ENCODE data around the gene KRT9. TPM values are rescaled to one million over a fixed set of nuclear protein-coding genes. Genes with fewer than 3 reads are reported as not detected.
A peak's percentile ranks its signal among the peaks of the same experiment; 100 is the strongest.

Gene KRT9
- total RNA-seq, 1 experiment from 2014 or later = not detected

- H3K4me3 ChIP-seq (ENCODE audit: insufficient read depth, low read depth, low read length) = peak overlapping the region; percentile 79
- peak; percentile 88 for DNase-seq
- peaks cover 5% of the 10 kb centered on the region for H3K36me3 ChIP-seq (replicated peaks; ENCODE audit: control insufficient read depth, insufficient read depth, low read length)
- peaks cover 14% of the 10 kb centered on the region; the same call in 1 of the 2 replicates for H3K27me3 ChIP-seq (ENCODE audit: control insufficient read depth, insufficient read depth, low read length)
These were observed 44.5 kb downstream of the KRT9 start for GRCh38 chr17:41527063-41528023.

- Histone ChIP-seq H3K36me3 (replicated peaks; ENCODE audit: control insufficient read depth, insufficient read depth, low read length) (peaks cover 5% of the 10 kb centered on the region), H3K27me3 (ENCODE audit: control insufficient read depth, insufficient read depth, low read length) (peaks cover 12% of the 10 kb centered on the region; the same call in 1 of the 2 replicates), H3K4me3 (ENCODE audit: insufficient read depth, low read depth, low read length) (no peak overlapping the region)
- DNase-seq = no peak
These were observed 47.6 kb downstream of the KRT9 start for GRCh38 chr17:41524261-41524660.

GRCh38 chr17:41523787-41524186 lies 48.1 kb downstream of the KRT9 start:
- Histone ChIP-seq H3K36me3 (replicated peaks; ENCODE audit: control insufficient read depth, insufficient read depth, low read length) (peaks cover 5% of the 10 kb centered on the region), H3K4me3 (ENCODE audit: insufficient read depth, low read depth, low read length) (no peak overlapping the region), H3K27me3 (ENCODE audit: control insufficient read depth, insufficient read depth, low read length) (peaks cover 12% of the 10 kb centered on the region; the same call in 1 of the 2 replicates)
- no peak for DNase-seq

GRCh38 chr17:41523225-41523593 lies 48.6 kb downstream of the KRT9 start:
- no peak overlapping the region for H3K4me3 ChIP-seq (ENCODE audit: insufficient read depth, low read depth, low read length)
- no peak for DNase-seq
- peaks cover 12% of the 10 kb centered on the region; the same call in 1 of the 2 replicates for H3K27me3 ChIP-seq (ENCODE audit: control insufficient read depth, insufficient read depth, low read length)
- H3K36me3 ChIP-seq (replicated peaks; ENCODE audit: control insufficient read depth, insufficient read depth, low read length) = peaks cover 5% of the 10 kb centered on the region

- Histone ChIP-seq H3K36me3 (replicated peaks; ENCODE audit: control insufficient read depth, insufficient read depth, low read length) (peaks cover 5% of the 10 kb centered on the region), H3K27me3 (ENCODE audit: control insufficient read depth, insufficient read depth, low read length) (peaks cover 7% of the 10 kb centered on the region; the same call in 1 of the 2 replicates), H3K4me3 (ENCODE audit: insufficient read depth, low read depth, low read length) (no peak overlapping the region)
- peak; percentile 69 for DNase-seq
These were observed 49.3 kb downstream of the KRT9 start for GRCh38 chr17:41522301-41523224.

- H3K4me3 ChIP-seq (ENCODE audit: insufficient read depth, low read depth, low read length) = no peak overlapping the region
- H3K36me3 ChIP-seq (replicated peaks; ENCODE audit: control insufficient read depth, insufficient read depth, low read length) = peaks cover 5% of the 10 kb centered on the region
- H3K27me3 ChIP-seq (ENCODE audit: control insufficient read depth, insufficient read depth, low read length) = no peaks in the 10 kb centered on the region; the same call in 1 of the 2 replicates
- DNase-seq = peak; percentile 83
These were observed 50.1 kb downstream of the KRT9 start for GRCh38 chr17:41521574-41522261.

- H3K27me3 ChIP-seq (ENCODE audit: control insufficient read depth, insufficient read depth, low read length) = no peaks in the 10 kb centered on the region
- H3K36me3 ChIP-seq (replicated peaks; ENCODE audit: control insufficient read depth, insufficient read depth, low read length) = peaks cover 5% of the 10 kb centered on the region
- peak; percentile 62 for DNase-seq
- no peak overlapping the region for H3K4me3 ChIP-seq (ENCODE audit: insufficient read depth, low read depth, low read length)
These were observed 50.9 kb downstream of the KRT9 start for GRCh38 chr17:41520821-41521521.

GRCh38 chr17:41519501-41520224 lies 52.2 kb downstream of the KRT9 start:
- H3K27me3 ChIP-seq (ENCODE audit: control insufficient read depth, insufficient read depth, low read length) = no peaks in the 10 kb centered on the region
- H3K4me3 ChIP-seq (ENCODE audit: insufficient read depth, low read depth, low read length) = no peak overlapping the region
- H3K36me3 ChIP-seq (replicated peaks; ENCODE audit: control insufficient read depth, insufficient read depth, low read length) = peaks cover 3% of the 10 kb centered on the region
- DNase-seq = no peak

- no peak within 1 kb of the TSS for H3K4me3 ChIP-seq (ENCODE audit: insufficient read depth, low read depth, low read length)
- H3K27me3 ChIP-seq (ENCODE audit: control insufficient read depth, insufficient read depth, low read length) = no peaks in the 10 kb centered on the region
- DNase-seq = no peak
- no peaks in the 10 kb centered on the region; the same call in 1 of the 2 replicates for H3K36me3 ChIP-seq (replicated peaks; ENCODE audit: control insufficient read depth, insufficient read depth, low read length)
These were observed 52.9 kb downstream of the KRT9 start, which contains the start of gene KRT15 for GRCh38 chr17:41518789-41519449. KRT15 (minus strand) TSS chr17:41518890; CDS start chr17:41518827, 63 bp downstream.

- Histone ChIP-seq H3K4me3 (ENCODE audit: insufficient read depth, low read depth, low read length) (no peak overlapping the region), H3K36me3 (replicated peaks; ENCODE audit: control insufficient read depth, insufficient read depth, low read length) (no peaks in the 10 kb centered on the region), H3K27me3 (ENCODE audit: control insufficient read depth, insufficient read depth, low read length) (no peaks in the 10 kb centered on the region)
- DNase-seq = no peak
These were observed 53.8 kb downstream of the KRT9 start for GRCh38 chr17:41518031-41518430.

- Histone ChIP-seq H3K36me3 (replicated peaks; ENCODE audit: control insufficient read depth, insufficient read depth, low read length) (no peaks in the 10 kb centered on the region), H3K27me3 (ENCODE audit: control insufficient read depth, insufficient read depth, low read length) (no peaks in the 10 kb centered on the region), H3K4me3 (ENCODE audit: insufficient read depth, low read depth, low read length) (no peak overlapping the region)
- no peak for DNase-seq
These were observed 55.0 kb downstream of the KRT9 start for GRCh38 chr17:41516830-41517283.

GRCh38 chr17:41516147-41516829 lies 55.6 kb downstream of the KRT9 start:
- no peak for DNase-seq
- Histone ChIP-seq H3K36me3 (replicated peaks; ENCODE audit: control insufficient read depth, insufficient read depth, low read length) (no peaks in the 10 kb centered on the region), H3K4me3 (ENCODE audit: insufficient read depth, low read depth, low read length) (no peak overlapping the region), H3K27me3 (ENCODE audit: control insufficient read depth, insufficient read depth, low read length) (no peaks in the 10 kb centered on the region)
